Activated naive CD8-positive, alpha-beta T cell treated with anti-CD3 and anti-CD28 coated beads, Interleukin-2, amount 50 U/mL, for 16 hours (primary cell): Measurements from ENCODE around the gene PHACTR2.
"Not testable (repeated sequence)": the region's sequence is repeated elsewhere in the genome, so short reads cannot be mapped to it uniquely, and the experiment has no call there.

Experiments
- DNase-seq: peaks from one replicate; pipeline ENCODE4 v3.0.0-alpha.2; 2020; ENCODE audit warnings: low read depth, low spot score

PHACTR2 gene

DNA sequence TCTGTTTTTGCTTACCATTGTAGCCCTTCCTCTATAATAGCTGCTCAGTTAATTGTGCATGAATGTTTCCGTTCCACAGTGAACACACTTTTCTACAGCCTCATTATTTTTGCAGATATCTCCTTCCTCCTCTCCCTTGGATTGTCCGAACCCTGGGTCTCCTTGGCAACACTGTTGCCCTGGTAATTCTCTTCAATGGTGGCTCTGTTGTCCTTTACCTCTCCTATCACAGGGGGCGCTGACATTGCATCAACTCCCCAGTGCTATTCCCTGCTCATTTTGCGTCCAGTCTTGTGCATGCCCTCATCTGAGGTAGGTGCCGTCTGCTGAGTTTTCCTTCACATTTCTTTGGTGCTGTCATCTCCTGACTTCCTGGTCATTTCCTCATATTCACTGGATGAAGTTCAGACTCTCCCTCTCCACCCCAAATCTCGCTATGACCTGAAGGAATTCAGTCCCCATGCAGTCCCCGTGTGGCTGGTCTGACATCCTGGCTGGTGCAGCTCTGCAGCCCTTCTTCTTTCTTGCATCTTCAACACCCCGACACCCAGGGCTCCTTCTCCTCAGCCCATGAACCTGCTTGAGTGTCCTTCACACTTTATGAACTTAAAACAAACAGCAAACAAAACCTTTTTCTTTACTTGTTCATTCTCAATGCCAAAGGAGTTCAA lies 21.1 kb downstream of the PHACTR2 start:
- DNase-seq, result no peak

DNA sequence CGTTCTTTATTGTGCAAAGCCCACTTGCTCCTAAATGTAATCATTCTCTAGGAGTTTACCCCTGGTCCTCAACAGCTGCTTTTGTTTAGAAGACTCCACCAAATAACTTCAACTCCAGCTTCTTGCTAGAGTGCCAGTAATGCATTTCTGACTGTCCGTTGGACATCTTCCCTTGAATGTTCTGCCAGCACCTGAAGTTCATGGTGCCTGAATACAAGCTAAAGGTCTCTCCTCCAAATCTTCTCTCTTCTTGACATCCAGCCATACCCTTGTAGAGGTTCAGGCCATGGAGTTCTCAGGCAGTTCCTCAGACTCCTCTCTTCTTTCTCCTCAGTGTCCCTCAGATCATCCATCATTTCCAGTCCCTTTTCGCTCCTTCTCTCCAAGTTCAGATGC lies 21.7 kb downstream of the PHACTR2 start:
- no peak for DNase-seq

DNA sequence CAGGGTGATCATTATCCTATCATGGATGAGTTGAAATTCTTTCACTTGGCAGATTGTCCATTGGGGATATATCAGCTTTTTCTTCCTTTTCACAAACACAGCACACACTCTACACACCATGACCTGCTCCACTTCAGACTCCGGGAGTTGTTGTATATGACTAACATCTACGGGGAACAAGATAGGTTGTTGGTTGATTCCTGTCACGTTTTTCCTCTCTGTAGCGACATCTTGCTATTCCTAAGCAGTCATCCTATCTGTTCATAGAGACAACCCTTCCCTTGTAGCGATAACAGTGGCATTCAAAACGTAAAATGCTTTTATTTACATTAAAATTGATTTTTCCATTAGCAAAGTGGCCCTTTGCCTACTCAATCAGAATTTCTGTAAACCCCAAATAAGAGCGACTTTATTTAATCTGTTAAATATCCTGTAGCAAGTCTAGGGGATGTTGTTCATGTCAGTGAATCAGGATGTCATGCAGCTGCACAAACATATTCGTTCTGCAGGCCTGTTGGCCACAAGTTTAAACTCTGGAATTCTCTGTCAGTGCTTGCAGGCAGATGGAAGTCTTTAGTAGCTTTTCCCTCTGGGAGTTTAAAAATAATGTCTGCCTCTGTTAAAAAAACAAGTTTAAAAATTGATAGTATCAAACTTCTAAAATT lies 23.1 kb downstream of the PHACTR2 start:
- DNase-seq, result no peak

DNA sequence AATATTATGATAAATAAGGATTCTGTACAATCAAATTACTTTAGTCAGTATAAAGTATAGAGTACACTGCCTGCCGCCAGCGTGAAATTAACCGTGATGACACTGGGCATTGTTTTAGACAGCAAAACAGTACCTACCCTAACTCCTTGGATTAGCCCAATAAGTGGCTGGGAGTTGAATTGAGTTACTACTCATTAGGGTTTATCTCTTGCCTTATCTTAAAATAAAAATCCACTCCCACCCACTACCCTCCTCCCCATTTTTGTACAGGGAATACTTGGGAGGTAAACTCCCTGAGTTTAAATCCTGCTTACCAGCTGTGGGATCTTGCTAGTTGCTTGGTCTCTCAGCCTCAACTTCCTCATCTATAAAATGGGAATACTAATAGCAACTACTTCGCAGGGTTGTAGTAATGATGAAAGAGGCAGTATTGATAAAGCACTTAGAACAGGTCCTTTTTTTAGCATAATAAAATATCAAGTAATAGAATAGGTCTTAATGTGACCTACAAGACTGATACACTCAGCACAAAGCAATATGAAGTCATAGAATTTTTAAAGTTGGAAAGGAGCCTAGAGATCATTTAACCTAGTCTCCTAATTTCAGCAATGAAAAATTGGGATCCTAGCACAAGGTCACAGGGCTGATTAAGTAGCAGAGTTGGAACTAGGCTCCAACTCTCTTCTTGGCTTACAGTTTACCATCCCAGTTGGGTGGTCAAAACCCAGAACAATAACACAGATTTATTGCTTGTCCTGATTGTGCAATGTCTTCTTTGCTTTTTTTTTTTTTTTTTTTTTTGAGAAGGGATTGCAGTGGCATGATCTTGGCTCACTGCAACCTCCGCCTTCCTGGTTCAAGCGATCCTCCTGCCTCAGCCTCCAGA lies 23.8 kb downstream of the PHACTR2 start:
- no peak for DNase-seq

DNA sequence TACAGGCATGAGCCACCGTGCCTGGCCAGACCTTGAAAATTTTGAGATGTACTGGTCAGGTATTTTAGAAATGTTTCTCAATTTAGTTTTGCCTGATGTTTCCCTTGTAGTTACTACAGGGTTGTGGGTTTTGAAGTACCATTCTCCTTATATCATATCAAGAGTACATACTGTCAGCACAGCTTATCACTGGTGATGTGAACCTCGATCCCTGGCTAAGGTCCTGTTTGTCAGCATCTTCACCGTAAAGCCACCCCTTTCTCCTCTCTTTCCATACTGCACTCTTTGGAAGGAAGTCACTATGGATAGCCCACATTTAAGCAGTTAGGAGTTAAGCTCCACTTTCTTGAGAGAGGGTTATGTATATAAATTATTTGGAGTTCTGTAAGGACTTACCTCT lies 27.8 kb downstream of the PHACTR2 start:
- DNase-seq, result no peak

DNA sequence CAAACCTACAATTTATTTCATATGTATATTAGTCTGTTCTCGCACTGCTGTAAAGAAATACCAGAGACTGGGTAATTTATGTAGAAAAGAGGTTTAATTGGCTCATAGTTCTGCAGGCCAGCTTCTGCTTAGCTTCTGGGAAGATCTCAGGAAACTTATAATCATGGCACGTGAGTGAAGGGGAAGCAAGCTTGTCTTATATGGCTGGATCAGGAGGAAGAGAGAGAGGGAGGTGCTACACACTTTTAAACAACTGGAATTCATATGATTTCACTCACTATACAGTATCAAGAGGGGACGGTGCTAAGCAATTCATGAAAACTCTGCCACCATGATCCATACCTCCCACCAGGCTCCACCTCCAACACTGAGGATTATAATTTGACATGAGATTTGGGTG lies 29.9 kb downstream of the PHACTR2 start:
- DNase-seq, result no peak

DNA sequence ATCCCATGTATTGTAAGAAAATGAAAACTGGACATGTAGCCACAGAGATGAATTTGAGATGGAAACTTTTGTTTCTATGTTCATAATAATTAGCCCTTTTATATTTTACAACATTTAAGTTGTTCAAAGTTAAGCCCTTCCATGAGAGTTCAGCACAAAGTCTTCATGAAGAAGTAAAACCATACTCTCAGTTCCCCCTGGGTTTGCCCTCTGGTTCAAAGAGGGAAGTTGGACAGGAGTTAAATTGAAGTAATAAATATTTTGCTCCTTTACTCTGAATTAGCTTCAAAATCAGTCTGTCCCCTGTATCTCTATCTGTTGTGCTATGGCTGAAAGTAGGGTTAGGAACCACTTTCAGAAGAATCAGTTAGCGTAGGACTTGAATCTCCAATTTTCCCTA lies 31.1 kb downstream of the PHACTR2 start:
- DNase-seq, result no peak

DNA sequence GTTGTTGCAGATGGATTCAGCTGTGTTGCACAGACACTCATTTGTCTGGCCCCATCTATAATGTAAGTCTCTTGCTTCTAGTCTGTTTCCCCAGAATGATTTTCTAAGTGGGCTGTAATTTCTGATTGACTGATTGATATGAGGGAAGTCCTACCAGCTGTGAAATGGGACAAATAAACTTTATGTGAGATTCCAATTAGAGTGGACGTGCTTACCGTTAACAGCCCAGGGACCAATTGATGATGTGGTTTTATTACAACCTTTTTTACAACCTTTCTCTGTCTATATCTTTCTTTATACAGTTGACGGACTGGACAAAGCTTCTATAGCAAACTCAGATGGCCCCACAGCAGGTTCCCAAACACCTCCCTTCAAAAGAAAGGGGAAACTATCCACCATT lies 33.9 kb downstream of the PHACTR2 start:
- no peak for DNase-seq

DNA sequence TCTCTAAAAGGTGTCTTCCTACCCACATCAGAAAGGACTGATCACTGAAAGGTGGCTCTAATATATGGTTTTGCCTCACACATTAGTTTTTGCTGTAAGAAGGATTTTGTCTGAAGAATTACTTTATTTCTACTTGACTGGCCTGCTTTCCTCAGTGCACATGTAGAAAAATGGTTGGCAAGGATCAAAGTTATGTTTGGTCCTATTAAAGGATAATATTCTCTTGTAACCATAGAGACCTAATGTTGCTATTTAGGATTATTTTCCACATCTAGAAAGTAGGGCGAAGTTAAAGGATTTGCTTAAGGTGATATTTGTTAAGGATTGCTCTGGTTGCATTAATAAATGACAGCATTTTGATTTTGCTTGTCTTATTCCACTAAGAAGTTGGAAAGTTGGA lies 40.7 kb downstream of the PHACTR2 start:
- DNase-seq, result no peak

DNA sequence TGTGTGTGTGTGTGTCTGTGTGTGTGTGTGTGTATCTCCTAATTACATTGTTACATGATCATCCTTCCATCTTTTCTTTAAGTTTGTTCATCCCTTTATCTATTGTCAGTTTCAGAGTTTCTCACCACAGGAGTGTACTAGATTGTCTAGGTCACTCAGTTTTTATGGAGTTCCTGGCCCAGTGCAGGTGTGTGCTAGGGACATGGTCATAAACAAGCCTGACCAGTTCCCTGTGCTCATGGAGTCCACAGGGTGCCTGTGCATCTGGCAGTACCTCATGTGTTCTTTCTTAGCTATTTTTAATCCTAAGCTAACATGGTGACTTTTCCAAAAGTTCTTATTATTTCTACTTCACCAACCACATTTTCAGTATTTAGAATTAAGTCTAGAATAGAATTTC lies 43.9 kb downstream of the PHACTR2 start:
- DNase-seq, result no peak

DNA sequence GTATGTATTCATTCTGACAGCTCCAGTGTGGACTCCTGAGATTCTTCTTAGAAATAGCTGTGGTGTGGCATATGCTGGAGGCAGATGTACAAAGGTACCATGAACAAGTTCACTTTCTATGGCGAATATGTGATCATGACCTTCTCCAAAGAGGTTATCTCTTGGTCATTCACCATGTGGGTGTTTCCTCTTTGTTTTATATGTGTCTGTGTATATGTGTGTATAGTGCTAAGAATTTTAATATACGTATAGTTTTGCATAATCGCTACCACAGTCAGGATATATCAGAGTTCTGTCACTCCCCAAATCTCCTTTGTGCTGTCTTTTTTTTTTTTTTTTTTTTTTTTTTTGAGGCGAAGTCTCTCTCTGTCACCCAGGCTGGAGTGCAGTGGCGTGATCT lies 47.1 kb downstream of the PHACTR2 start:
- DNase-seq, result no peak

DNA sequence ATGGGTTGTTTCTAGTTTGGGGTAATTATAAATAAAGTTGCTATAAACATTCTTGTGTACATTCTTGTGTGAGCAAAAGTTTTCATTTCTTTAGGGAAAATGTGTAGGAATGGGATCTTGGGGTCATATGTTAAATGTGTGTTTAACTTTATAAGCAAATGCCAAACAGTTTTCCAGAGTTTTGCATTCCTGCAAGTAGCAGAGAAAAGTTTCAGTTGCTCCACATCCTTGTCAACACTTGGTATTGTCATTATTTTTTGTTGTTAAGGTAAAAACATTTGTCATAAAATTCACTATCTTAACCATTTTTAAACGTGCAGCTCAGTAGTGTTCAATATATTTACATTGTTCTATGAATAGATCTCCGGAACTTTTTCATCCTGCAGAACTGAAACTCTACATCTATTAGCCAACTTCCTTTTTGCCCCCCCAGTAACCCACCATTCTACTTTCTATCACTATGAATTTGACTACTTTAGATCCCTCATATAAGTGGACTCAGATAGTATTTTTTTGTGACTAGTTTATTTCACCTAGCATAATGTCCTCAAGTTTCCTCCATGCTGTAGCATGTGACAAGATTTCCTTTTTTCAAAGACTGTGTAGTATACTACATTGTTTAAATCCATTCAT lies 48.4 kb downstream of the PHACTR2 start:
- no peak for DNase-seq

DNA sequence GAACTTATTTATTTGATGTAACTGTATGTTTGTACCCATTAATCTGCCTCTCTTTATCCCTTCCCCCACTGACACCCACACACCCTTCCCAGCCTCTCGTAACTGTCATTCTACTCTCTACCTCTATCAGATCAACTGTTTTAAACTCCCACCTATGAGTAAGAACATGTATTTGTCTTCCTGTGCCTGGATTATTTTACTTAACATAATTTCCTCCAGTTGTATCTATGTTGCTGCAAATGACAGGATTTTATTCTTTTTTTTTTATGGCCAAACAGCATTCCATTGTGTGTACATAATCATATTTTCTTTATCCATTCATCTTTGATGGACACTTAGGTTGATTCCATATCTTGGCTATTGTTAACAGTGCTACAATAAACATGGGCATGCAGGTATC lies 49.3 kb downstream of the PHACTR2 start:
- no peak for DNase-seq

DNA sequence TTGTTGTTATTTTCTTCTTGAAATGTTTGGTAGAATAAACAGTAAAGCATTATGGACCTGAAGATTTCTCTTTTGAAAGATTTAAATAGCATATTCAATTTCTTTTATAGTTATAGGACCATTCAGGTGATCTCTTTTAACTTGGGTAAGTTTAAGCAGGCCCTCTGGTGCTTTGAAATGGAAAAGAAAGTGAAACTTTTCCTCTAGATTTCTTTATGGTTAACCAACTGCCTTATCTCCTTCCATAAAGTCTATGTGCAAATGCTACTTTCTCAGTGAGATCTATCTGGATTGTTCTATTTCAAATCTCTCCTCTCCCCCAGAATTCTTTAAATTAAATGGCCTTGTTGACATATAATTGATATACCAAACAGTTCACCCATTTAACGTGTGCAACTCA lies 54.0 kb downstream of the PHACTR2 start:
- DNase-seq, result no peak

DNA sequence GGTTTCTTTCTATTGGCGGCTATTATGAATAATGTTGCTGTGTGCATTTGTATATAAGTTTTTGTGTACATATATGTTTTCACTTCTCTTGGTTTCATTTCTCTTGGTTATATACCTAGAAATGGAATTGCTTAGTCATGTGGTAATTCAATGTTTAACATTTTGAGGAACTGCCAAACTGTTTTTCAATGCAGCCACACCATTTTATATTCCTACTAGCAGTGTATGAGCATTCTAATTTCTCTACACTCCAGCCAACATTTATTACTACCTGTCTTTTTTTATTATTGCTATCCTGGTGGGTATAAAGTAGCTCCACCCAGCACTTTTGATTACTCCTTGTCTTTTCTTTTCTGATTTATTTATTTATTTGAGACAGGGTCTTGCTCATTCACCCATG lies 54.8 kb downstream of the PHACTR2 start:
- DNase-seq, result no peak

DNA sequence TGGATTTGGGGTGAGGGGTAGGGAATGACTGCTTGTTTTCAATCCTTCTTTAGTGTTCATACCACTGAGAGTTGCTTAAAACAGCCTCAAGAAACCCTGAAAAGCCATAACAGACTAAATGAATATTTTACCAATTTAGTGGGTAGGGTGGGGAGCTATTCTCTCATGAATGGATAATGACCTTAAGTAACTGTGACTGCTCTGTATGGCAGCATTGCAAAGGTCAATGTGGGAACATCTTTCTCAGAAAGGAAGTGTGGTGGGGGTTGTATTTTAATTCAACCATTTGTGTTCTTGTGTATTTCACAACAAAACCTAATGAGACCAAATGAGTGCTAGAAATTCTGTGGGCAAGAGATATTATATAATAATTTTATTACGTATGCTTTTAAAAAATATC lies 55.7 kb downstream of the PHACTR2 start:
- DNase-seq, result no peak

DNA sequence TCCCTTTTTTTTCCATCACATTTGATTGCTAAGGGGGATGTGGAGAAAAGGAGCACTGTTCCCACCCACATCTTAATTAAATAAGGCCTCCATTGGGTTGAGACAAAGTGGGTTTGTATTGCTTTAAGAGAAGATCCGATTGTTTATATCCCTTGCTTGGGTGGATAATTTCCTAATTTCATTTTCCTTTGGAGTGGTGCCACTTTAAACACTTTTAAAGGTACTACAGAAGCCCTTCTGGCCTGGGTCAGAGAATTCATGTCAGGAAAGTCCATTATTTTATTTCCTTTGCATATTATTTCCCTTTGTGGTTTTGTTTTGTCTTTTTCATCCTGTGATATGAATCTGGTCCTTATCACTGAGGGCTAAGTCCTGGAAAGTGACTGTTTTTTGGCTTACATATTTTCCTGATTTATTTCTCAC lies 56.9 kb downstream of the PHACTR2 start:
- no peak for DNase-seq

DNA sequence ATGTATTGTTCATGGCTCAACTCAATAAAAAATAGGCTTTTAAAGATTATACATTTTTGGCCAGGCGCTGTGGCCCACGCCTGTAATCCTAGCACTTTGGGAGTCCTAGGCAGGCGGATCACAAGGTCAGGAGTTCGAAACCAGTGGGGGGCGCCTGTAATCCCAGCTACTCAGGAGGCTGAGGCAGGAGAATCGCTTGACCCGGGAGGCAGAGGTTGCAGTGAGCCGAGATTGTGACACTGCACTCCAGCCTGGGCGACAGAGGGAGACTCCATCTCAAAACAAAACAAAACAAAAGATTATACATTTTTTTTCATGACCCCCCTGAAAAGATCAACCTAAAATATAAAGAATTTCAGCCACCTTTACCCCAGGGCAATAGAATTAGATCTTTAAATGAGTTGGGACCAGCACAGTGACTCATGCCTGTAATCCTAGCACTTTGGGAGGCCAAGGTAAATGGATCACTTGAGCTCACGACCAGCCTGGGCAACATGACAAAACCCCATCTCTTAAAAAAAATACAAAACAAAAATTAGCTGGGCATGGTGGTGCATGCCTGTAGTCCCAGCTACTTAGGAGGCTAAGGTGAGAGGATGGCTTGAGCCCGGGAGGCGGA lies 60.4 kb downstream of the PHACTR2 start:
- DNase-seq, result not testable (repeated sequence)

DNA sequence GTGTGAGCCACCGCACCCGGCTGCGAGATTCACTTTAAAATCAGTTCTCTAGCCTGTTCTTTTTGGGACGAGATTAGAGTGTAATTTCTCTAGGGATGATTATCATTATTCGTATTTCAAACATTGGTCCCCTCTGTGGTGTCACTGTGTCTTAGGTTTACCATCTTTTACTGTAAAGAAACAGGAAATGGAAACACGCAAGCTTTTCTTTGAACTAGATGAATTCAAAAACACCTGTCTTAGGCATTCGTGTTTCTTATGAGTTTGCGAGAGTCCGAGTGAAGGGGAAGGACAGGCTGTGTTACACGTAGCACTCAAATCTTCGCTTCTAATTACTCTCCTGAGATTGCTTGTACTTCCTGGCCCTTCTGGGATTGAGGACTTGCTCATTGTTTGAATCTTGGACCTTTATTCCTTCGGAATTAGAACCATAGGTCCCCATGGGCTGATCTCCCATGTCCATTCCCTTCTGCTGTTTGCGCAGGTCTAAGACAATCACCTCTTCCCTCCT lies 61.6 kb downstream of the PHACTR2 start:
- DNase-seq, result no peak

DNA sequence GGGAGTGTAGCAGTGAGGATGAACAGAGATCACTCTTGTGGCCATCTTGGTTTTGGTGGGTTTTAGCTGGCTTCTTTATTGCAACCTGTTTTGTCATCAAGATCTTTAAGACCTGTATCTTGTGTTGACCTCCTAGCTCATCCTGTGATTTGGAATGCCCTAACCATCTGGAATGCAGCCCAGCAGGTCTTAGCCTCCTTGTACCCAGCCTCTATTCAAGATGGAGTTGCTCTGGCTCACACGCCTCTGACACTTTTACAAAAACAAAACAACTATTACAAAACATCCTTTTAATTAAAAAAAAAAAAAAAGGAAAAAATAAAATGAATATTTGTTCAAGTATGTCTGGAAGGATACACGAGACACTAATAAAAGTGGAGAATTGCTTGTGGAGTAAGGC lies 62.4 kb downstream of the PHACTR2 start:
- DNase-seq, result no peak

DNA sequence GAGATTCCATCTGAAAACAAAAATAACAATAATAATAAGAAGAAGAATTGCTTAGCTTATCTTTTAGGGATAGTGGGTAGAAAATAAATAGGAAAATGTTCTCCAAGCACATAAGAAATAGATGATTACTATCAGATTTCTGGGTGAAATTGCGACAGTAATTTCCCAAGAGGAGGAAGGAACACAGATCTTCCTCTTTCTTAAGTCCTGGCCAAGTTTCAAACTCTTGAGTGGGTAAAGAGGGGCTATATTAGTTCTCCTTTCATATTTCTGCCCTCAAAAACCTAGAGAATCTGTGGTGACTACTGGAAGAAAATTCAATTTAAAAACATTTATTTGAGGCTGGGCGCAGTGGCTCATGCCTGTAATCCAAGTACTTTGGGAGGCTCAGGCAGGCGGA lies 63.7 kb downstream of the PHACTR2 start:
- no peak for DNase-seq
